HG03108 (cell line): ENCODE results near the gene DNAH2.

Experiments
- ATAC-seq: cut with Tn5 transposase; IDR thresholded peaks from one replicate; pipeline ENCODE4 v1.9.1; 2021; ENCODE audit warnings: moderate library complexity; ENCODE audit not compliant: unreplicated experiment

The DNAH2 gene

DNA sequence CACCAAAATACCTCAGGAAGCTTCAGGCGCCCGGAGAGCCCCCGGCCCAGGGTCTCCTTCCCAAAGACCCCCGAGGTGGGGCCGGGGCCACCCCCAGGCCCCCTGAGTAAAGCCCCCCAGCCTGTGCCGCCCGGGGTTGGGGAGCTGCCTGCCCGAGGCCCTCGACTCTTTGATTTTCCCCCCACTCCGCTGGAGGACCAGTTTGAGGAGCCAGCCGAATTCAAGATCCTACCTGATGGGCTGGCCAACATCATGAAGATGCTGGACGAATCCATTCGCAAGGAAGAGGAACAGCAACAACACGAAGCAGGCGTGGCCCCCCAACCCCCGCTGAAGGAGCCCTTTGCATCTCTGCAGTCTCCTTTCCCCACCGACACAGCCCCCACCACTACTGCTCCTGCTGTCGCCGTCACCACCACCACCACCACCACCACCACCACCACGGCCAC lies 130.6 kb downstream of the DNAH2 start:
- no peak for ATAC-seq

DNA sequence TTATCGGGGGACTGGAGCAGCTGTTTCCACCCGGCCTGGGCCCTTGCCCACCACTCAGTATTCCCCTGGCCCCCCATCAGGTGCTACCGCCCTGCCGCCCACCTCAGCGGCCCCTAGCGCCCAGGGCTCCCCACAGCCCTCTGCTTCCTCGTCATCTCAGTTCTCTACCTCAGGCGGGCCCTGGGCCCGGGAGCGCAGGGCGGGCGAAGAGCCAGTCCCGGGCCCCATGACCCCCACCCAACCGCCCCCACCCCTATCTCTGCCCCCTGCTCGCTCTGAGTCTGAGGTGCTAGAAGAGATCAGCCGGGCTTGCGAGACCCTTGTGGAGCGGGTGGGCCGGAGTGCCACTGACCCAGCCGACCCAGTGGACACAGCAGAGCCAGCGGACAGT lies 131.2 kb downstream of the DNAH2 start:
- no peak for ATAC-seq

DNA sequence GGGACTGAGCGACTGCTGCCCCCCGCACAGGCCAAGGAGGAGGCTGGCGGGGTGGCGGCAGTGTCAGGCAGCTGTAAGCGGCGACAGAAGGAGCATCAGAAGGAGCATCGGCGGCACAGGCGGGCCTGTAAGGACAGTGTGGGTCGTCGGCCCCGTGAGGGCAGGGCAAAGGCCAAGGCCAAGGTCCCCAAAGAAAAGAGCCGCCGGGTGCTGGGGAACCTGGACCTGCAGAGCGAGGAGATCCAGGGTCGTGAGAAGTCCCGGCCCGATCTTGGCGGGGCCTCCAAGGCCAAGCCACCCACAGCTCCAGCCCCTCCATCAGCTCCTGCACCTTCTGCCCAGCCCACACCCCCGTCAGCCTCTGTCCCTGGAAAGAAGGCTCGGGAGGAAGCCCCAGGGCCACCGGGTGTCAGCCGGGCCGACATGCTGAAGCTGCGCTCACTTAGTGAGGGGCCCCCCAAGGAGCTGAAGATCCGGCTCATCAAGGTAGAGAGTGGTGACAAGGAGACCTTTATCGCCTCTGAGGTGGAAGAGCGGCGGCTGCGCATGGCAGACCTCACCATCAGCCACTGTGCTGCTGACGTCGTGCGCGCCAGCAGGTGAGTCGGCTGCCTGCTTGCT lies 131.7 kb downstream of the DNAH2 start:
- no peak for ATAC-seq

DNA sequence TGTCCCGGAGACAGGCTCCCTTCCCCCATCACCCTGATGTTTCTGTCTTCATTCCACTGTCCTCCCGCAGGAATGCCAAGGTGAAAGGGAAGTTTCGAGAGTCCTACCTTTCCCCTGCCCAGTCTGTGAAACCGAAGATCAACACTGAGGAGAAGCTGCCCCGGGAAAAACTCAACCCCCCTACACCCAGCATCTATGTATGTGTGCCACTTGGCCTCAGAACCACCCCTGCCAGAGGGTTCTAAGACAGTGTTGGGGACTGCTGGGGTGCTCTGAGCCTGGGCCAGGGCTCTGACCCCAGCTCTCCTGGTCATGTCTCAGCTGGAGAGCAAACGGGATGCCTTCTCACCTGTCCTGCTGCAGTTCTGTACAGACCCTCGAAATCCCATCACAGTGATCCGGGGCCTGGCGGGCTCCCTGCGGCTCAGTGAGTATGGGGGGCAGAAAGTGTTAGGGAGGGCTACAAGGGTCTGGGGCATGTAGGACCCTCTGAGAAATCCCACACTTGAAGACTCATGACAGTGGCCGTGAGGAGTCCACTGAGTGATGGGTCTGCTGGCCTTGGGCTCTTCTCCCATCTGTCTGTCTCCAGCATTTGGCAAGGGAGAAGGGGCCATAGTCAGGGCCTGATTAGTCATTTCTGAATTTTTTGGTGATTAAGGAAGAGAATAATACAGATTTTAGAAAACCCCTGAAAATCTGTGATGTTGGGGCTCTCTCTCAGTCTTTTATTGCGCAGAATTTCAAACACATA lies 132.4 kb downstream of the DNAH2 start:
- ATAC-seq, result no peak

GRCh38 chr17:7850701-7851437 lies 133.3 kb downstream of the DNAH2 start:
- no peak for ATAC-seq

GRCh38 chr17:7851438-7852261 lies 134.1 kb downstream of the DNAH2 start:
- peak; percentile 75 for ATAC-seq

- no peak for ATAC-seq
Measured at GRCh38 chr17:7852262-7852670, 134.7 kb downstream of the DNAH2 start.

DNA sequence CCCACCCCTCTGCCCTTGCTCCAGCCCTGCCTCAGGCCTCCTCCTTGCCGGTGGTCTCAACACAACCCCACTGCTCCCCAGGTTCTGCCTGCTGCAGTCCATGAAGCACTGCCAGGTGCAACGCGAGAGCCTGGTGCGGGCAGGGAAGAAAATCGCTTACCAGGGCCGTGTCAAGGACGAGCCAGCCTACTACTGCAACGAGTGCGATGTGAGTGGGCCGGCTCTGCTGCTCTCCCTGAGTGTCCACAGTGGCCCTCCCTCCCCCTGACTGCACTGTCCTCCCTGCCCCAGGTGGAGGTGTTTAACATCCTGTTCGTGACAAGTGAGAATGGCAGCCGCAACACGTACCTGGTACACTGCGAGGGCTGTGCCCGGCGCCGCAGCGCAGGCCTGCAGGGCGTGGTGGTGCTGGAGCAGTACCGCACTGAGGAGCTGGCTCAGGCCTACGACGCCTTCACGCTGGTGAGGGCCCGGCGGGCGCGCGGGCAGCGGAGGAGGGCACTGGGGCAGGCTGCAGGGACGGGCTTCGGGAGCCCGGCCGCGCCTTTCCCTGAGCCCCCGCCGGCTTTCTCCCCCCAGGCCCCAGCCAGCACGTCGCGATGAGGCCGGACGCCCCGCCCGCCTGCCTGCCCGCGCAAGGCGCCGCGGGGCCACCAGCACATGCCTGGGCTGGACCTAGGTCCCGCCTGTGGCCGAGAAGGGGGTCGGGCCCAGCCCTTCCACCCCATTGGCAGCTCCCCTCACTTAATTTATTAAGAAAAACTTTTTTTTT lies 135.6 kb downstream of the DNAH2 start:
- no peak for ATAC-seq

GRCh38 chr17:7853691-7854038 lies 136.1 kb downstream of the DNAH2 start:
- ATAC-seq, result no peak

- ATAC-seq, result no peak
Measured at GRCh38 chr17:7854078-7854777, 136.7 kb downstream of the DNAH2 start.

DNA sequence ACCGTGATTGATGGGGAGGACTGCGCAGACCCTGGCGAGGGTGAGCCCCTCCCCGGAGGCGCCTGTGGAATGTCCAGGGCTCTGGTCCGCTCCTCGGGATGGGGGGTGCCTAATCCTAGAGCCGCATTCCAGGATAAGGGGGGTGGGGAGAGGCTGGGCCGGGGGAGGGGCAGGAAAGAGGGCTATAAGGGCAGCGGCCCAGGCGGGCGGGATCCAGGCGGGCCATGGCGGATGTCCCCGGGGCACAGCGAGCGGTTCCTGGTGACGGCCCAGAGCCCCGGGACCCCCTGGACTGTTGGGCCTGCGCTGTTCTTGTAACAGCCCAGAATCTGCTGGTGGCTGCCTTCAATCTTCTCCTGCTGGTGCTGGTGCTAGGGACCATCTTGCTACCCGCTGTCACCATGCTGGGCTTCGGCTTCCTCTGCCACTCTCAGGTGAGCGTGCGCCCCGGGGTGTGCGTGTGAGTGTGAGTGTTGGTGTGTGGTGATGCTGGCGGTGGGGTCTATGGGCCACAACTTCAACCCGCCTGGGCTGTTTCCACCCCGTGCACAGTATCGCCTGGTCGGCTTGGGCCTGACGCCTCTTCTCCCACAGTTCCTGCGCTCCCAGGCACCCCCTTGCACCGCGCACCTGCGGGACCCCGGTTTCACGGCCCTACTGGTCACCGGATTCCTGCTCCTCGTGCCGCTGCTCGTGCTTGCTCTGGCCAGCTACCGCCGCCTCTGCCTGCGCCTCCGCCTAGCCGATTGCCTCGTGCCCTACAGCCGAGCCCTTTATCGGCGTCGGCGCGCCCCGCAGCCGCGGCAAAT lies 137.5 kb downstream of the DNAH2 start, which contains the start of gene TMEM88:
TSS of gene TMEM88 (plus strand) at position 216 of the 809 bp plus-strand sequence. CDS start at position 225, 9 bp downstream.
- no peak for ATAC-seq

- no peak for ATAC-seq
Measured at GRCh38 chr17:7855660-7856010, 138.1 kb downstream of the DNAH2 start.

- no peak for ATAC-seq
Measured at GRCh38 chr17:7856011-7856810, 138.7 kb downstream of the DNAH2 start.

GRCh38 chr17:7856811-7857712 lies 139.5 kb downstream of the DNAH2 start, which contains the start of gene NAA38:
NAA38 (minus strand) TSS chr17:7857559; CDS start chr17:7857463, 96 bp downstream.
- ATAC-seq, result peak; percentile 65

DNA sequence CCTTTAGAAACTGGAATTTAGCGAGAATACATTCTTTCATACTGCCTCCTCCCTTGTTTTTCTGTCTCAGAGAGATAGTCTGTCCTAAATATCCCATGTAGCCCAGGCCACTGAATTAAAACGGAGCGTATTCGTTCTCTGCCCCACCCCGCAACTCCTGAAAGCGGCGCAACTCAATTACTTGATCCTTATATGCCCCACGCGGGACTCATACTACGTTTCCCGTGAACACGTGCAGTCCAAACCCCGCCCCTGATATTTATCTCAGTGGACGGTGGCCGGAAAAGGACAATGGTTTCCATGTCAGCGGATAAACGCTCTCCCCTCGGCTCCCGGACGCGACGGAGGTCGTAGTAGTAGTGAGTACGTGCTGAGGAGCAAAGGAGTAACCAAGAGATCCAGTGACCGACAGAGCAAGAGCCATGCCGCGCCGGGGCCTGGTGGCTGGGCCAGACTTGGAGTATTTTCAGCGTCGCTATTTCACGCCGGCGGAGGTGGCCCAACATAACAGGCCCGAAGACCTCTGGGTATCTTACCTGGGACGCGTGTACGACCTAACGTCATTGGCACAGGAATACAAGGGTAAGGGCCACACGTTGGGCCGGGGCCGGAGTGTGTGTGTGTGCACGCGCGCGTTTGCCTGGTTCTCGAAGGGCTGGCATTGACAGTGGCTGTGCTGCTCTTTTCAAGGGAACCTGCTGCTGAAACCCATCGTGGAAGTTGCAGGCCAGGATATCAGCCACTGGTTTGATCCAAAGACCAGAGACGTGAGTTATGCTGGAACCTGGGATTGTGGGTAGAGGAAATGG lies 140.4 kb downstream of the DNAH2 start, which contains the start of gene CYB5D1:
TSS of gene CYB5D1 (plus strand) at position 291 of the 809 bp plus-strand sequence. CDS start at position 423, 132 bp downstream.
- ATAC-seq, result peak; percentile 25

DNA sequence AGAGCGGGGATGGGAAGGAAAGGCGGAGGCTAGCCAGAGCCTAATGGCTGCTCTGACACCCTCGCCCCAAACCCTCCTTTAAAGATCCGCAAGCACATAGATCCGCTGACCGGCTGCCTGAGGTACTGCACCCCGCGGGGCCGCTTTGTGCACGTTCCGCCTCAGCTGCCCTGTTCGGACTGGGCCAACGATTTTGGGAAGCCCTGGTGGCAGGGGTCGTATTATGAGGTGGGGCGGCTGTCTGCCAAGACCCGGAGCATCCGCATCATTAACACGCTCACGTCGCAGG lies 140.9 kb downstream of the DNAH2 start:
- ATAC-seq, result no peak
